PFSK-1 (cell line): ENCODE measurements around the gene CCDC167.

Source experiments
- FOXP2 ChIP-seq: optimal IDR thresholded peaks from 2 replicates; pipeline ENCODE3; 2011; ENCODE audit warnings: borderline replicate concordance, control low read depth, inconsistent platforms; ENCODE audit not compliant: insufficient read depth; ENCODE audit errors: extremely low read length, extremely low read depth
- POLR2AphosphoS5 ChIP-seq: IDR thresholded peaks from 2 replicates; pipeline ENCODE4 v1.6.1; 2012; ENCODE audit warnings: low read depth, mild to moderate bottlenecking, control low read depth, low read length, moderate library complexity
- REST ChIP-seq, 2 experiments: IDR thresholded peaks; 2 replicates each; pipeline versions ENCODE4 v1.6.1 to v1.8.0; 2011 to 2012; ENCODE audit warnings: low read depth in 2 of 2, low read length in 2 of 2, control low read depth in 1 of 2, inconsistent platforms in 1 of 2, mild to moderate bottlenecking in 1 of 2, moderate library complexity in 1 of 2; ENCODE audit not compliant: insufficient read depth in 1 of 2
- SIN3A ChIP-seq: IDR thresholded peaks from 2 replicates; pipeline ENCODE4 v1.6.1; 2012; ENCODE audit warnings: mild to moderate bottlenecking, low read length, moderate library complexity, borderline replicate concordance; ENCODE audit not compliant: insufficient read depth
- TAF1 ChIP-seq: IDR thresholded peaks from 2 replicates; pipeline ENCODE4 v1.6.1; 2012; ENCODE audit warnings: low read length, control low read depth, borderline replicate concordance; ENCODE audit not compliant: insufficient read depth

The CCDC167 gene

GRCh38 chr6:37454420-37455140 lies 45.1 kb downstream of the CCDC167 start:
- no peak for TF ChIP-seq TAF1
- TF ChIP-seq POLR2AphosphoS5, result no peak
- TF ChIP-seq REST (IDR thresholded peaks at IDR 0.05; ENCODE audit: insufficient read depth in 1 of 2, low read depth in 2 of 2, low read length in 2 of 2), result no peak
- no peak for TF ChIP-seq FOXP2
- TF ChIP-seq SIN3A, result no peak

GRCh38 chr6:37452522-37452921 lies 47.2 kb downstream of the CCDC167 start:
- no peak for TF ChIP-seq FOXP2
- TF ChIP-seq TAF1, result no peak
- TF ChIP-seq POLR2AphosphoS5, result no peak
- TF ChIP-seq SIN3A, result no peak
- no peak for TF ChIP-seq REST (IDR thresholded peaks at IDR 0.05; ENCODE audit: insufficient read depth in 1 of 2, low read depth in 2 of 2, low read length in 2 of 2)

- no peak for TF ChIP-seq REST (IDR thresholded peaks at IDR 0.05; ENCODE audit: insufficient read depth in 1 of 2, low read depth in 2 of 2, low read length in 2 of 2)
- TF ChIP-seq SIN3A, result no peak
- TF ChIP-seq TAF1, result no peak
- TF ChIP-seq POLR2AphosphoS5, result no peak
- TF ChIP-seq FOXP2, result no peak
Measured at GRCh38 chr6:37451441-37452193, 48.1 kb downstream of the CCDC167 start.

GRCh38 chr6:37449984-37450383 lies 49.7 kb downstream of the CCDC167 start:
- TF ChIP-seq REST (IDR thresholded peaks at IDR 0.05; ENCODE audit: insufficient read depth in 1 of 2, low read depth in 2 of 2, low read length in 2 of 2), result no peak
- no peak for TF ChIP-seq SIN3A
- no peak for TF ChIP-seq TAF1
- TF ChIP-seq FOXP2, result no peak
- no peak for TF ChIP-seq POLR2AphosphoS5
